Duodenal mucosa (tissue), 2 donors: ENCODE measurements around the gene ASB5.

Experiments
- H3K27ac ChIP-seq: one replicate; pipeline ENCODE4 v1.7.0; 2013; ENCODE audit warnings: low read depth, low read length
- H3K27me3 ChIP-seq, 2 donors: one replicate each; pipeline ENCODE4 v1.7.0; 2013; ENCODE audit warnings: low read length in 2 of 2, control low read depth in 1 of 2; ENCODE audit not compliant: insufficient read depth in 2 of 2, control insufficient read depth in 1 of 2
- H3K36me3 ChIP-seq, 2 donors: one replicate each; pipeline ENCODE4 v1.7.0; 2013; ENCODE audit warnings: low read length in 2 of 2, control low read depth in 1 of 2; ENCODE audit not compliant: insufficient read depth in 2 of 2, control insufficient read depth in 1 of 2
- H3K4me1 ChIP-seq, 2 donors: one replicate each; pipeline ENCODE4 v1.7.0; 2013; ENCODE audit warnings: low read length in 2 of 2, control low read depth in 1 of 2; ENCODE audit not compliant: insufficient read depth in 2 of 2, control insufficient read depth in 1 of 2
- H3K4me3 ChIP-seq, 2 donors: one replicate each; pipeline ENCODE4 v1.7.0; 2013; ENCODE audit warnings: low read length in 2 of 2, low read depth in 1 of 2
- H3K9ac ChIP-seq, 2 donors: one replicate each; pipeline ENCODE4 v1.7.0; 2013; ENCODE audit warnings: low read length in 2 of 2, low read depth in 1 of 2
- H3K9me3 ChIP-seq, 2 donors: one replicate each; pipeline ENCODE4 v1.7.0; 2013; ENCODE audit warnings: low read length in 2 of 2, control low read depth in 1 of 2; ENCODE audit not compliant: control insufficient read depth in 1 of 2

Gene ASB5

GRCh38 chr4:176209535-176209934, 59.5 kb downstream of the ASB5 start:
- H3K36me3 ChIP-seq: no peaks in the 10 kb centered on the region
- no peaks in the 10 kb centered on the region for H3K9me3 ChIP-seq
- H3K4me1 ChIP-seq: no peaks in the 10 kb centered on the region
- no peak overlapping the region for H3K27ac ChIP-seq
- no peak overlapping the region for H3K9ac ChIP-seq
- H3K27me3 ChIP-seq: peaks cover 0 to 14% of the 10 kb centered on the region in 2 donors
- no peak overlapping the region for H3K4me3 ChIP-seq

- H3K4me3 ChIP-seq: no peak overlapping the region
- H3K27ac ChIP-seq: no peak overlapping the region
- H3K27me3 ChIP-seq: peaks cover 0 to 21% of the 10 kb centered on the region in 2 donors
- H3K9me3 ChIP-seq: no peaks in the 10 kb centered on the region
- no peaks in the 10 kb centered on the region for H3K4me1 ChIP-seq
- H3K9ac ChIP-seq: no peak overlapping the region
- H3K36me3 ChIP-seq: no peaks in the 10 kb centered on the region
Measured at GRCh38 chr4:176207839-176208238, 61.2 kb downstream of the ASB5 start.

GRCh38 chr4:176205299-176205698, 63.7 kb downstream of the ASB5 start:
- H3K36me3 ChIP-seq: no peaks in the 10 kb centered on the region
- H3K27me3 ChIP-seq: peaks cover 0 to 21% of the 10 kb centered on the region in 2 donors
- no peak overlapping the region for H3K27ac ChIP-seq
- H3K4me3 ChIP-seq: no peak overlapping the region
- H3K9ac ChIP-seq: no peak overlapping the region
- no peaks in the 10 kb centered on the region for H3K9me3 ChIP-seq
- H3K4me1 ChIP-seq: no peaks in the 10 kb centered on the region

- Histone ChIP-seq H3K4me3 (no peak overlapping the region), H3K27ac (no peak overlapping the region), H3K36me3 (no peaks in the 10 kb centered on the region), H3K4me1 (peaks cover 0 to 3% of the 10 kb centered on the region in 2 donors), H3K27me3 (peaks cover 0 to 1% of the 10 kb centered on the region in 2 donors), H3K9me3 (no peaks in the 10 kb centered on the region), H3K9ac (no peak overlapping the region)
Measured at GRCh38 chr4:176198316-176198903, 70.6 kb downstream of the ASB5 start.

GRCh38 chr4:176195184-176195978, 73.6 kb downstream of the ASB5 start, which contains the start of gene SPATA4:
TSS of gene SPATA4 (minus strand) at chr4:176195585. CDS start at chr4:176195562, 23 bp downstream.
- H3K36me3 ChIP-seq: no peaks in the 10 kb centered on the region
- peaks cover 0 to 3% of the 10 kb centered on the region in 2 donors for H3K4me1 ChIP-seq
- H3K9ac ChIP-seq: peak within 1 kb of the TSS; percentile 34 to 48
- peaks cover 0 to 10% of the 10 kb centered on the region in 2 donors for H3K27me3 ChIP-seq
- H3K4me3 ChIP-seq: peak within 1 kb of the TSS; percentile 78 to 91
- H3K27ac ChIP-seq: peak within 1 kb of the TSS; percentile 61
- no peaks in the 10 kb centered on the region for H3K9me3 ChIP-seq

- Histone ChIP-seq H3K27me3 (peaks cover 0 to 10% of the 10 kb centered on the region in 2 donors), H3K36me3 (no peaks in the 10 kb centered on the region), H3K9me3 (no peaks in the 10 kb centered on the region), H3K9ac (no peak overlapping the region), H3K4me3 (no peak overlapping the region), H3K4me1 (peaks cover 0 to 3% of the 10 kb centered on the region in 2 donors), H3K27ac (no peak overlapping the region)
Measured at GRCh38 chr4:176193938-176194337, 75.1 kb downstream of the ASB5 start.

- H3K4me3 ChIP-seq: no peak overlapping the region
- H3K27ac ChIP-seq: no peak overlapping the region
- peaks cover 0 to 10% of the 10 kb centered on the region in 2 donors for H3K27me3 ChIP-seq
- no peaks in the 10 kb centered on the region for H3K9me3 ChIP-seq
- H3K4me1 ChIP-seq: peaks cover 0 to 3% of the 10 kb centered on the region in 2 donors
- H3K9ac ChIP-seq: no peak overlapping the region
- no peaks in the 10 kb centered on the region for H3K36me3 ChIP-seq
Measured at GRCh38 chr4:176193126-176193525, 75.9 kb downstream of the ASB5 start.

GRCh38 chr4:176191974-176192373, 77.0 kb downstream of the ASB5 start:
- no peak overlapping the region for H3K4me3 ChIP-seq
- peaks cover 0 to 3% of the 10 kb centered on the region in 2 donors for H3K4me1 ChIP-seq
- no peaks in the 10 kb centered on the region for H3K36me3 ChIP-seq
- no peaks in the 10 kb centered on the region for H3K9me3 ChIP-seq
- H3K27ac ChIP-seq: no peak overlapping the region
- peaks cover 0 to 10% of the 10 kb centered on the region in 2 donors for H3K27me3 ChIP-seq
- H3K9ac ChIP-seq: no peak overlapping the region

- Histone ChIP-seq H3K36me3 (no peaks in the 10 kb centered on the region), H3K9me3 (no peaks in the 10 kb centered on the region), H3K4me3 (no peak overlapping the region), H3K4me1 (no peaks in the 10 kb centered on the region), H3K27ac (no peak overlapping the region), H3K27me3 (peaks cover 0 to 10% of the 10 kb centered on the region in 2 donors), H3K9ac (no peak overlapping the region)
Measured at GRCh38 chr4:176189891-176190795, 78.9 kb downstream of the ASB5 start.
